MM.1S (cell line): Measurements from ENCODE around the gene RARS1.

Experiments used
- EZH2 ChIP-seq: fragments of 300-600 bp; sonication (generic); optimal IDR thresholded peaks from 2 replicates; pipeline ENCODE3; 2017; ENCODE audit warnings: low read depth, mild to moderate bottlenecking, antibody characterized with exemption, low read length, mixed read lengths
- EZH2phosphoT487 ChIP-seq: fragments of 300-600 bp; sonication (generic); IDR thresholded peaks from 2 replicates; pipeline ENCODE4 v1.6.1; 2018; ENCODE audit warnings: antibody characterized with exemption, low read length
- TF ChIP-seq, protein P1 (sequence below): fragments of 300-600 bp; sonication (generic); IDR thresholded peaks from 2 replicates; pipeline ENCODE4 v1.5.1; 2016; ENCODE audit warnings: antibody characterized with exemption, low read length, mixed read lengths

GRCh38 chr5:168530621-168531150, 44.4 kb downstream of the RARS1 start:
- TF ChIP-seq, protein P1, sequence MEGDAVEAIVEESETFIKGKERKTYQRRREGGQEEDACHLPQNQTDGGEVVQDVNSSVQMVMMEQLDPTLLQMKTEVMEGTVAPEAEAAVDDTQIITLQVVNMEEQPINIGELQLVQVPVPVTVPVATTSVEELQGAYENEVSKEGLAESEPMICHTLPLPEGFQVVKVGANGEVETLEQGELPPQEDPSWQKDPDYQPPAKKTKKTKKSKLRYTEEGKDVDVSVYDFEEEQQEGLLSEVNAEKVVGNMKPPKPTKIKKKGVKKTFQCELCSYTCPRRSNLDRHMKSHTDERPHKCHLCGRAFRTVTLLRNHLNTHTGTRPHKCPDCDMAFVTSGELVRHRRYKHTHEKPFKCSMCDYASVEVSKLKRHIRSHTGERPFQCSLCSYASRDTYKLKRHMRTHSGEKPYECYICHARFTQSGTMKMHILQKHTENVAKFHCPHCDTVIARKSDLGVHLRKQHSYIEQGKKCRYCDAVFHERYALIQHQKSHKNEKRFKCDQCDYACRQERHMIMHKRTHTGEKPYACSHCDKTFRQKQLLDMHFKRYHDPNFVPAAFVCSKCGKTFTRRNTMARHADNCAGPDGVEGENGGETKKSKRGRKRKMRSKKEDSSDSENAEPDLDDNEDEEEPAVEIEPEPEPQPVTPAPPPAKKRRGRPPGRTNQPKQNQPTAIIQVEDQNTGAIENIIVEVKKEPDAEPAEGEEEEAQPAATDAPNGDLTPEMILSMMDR: no peak
- TF ChIP-seq EZH2 (no peak), EZH2phosphoT487 (no peak)
